A549 (cell line): ENCODE results near the gene GNAL. TPM values are rescaled to one million over a fixed set of nuclear protein-coding genes. Genes with fewer than 3 reads are reported as not detected.

Experiments
- ATAC-seq, 2 experiments: fragments of 200-7000 bp in 1 of 2; fragments of >200 bp in 1 of 2; cut with Nextera tagmentation in 1 of 2; cut with Tn5 transposase in 1 of 2; 3 replicates each; pipeline versions ENCODE4 v1.8.0 to v1.9.1; 2018 to 2020; ENCODE audit warnings: mild to moderate bottlenecking in 1 of 2, moderate library complexity in 1 of 2
- CTCF ChIA-PET: fragments of 300-600 bp; sonication (Branson Sonifier 250); formaldehyde crosslinking; extraction: SDS; loops from one replicate; lab custom pipeline; 2021; ENCODE audit warnings: antibody characterized with exemption, inconsistent platforms; lab: Yijun Ruan, JAX
- POLR2A ChIA-PET: fragments of 350-600 bp; formaldehyde crosslinking; extraction: SDS; loops from one replicate; lab custom pipeline; 2021; ENCODE audit warnings: antibody characterized with exemption, inconsistent platforms; lab: Yijun Ruan, JAX
- DNase-seq, 2 experiments: peaks; one replicate each; pipeline versions ENCODE4 v3.0.0 to v3.0.0-alpha.2; 2011 to 2016; ENCODE audit warnings: low read depth in 1 of 2, low spot score in 1 of 2
- FAIRE-seq: peaks from 2 replicates; lab custom pipeline; 2011; peaks lifted over from hg19 to GRCh38; lab: Jason Lieb, UNC
- H3K27ac ChIP-seq, 2 experiments: fragments of >200 bp; sonication (Bioruptor Twin); formaldehyde crosslinking; 3 replicates each; pipeline ENCODE4 v1.5.1; 2016 to 2017
- H3K4me1 ChIP-seq: fragments of >200 bp; sonication (Bioruptor Twin); formaldehyde crosslinking; 3 replicates; pipeline ENCODE4 v1.6.1; 2016
- H3K4me2 ChIP-seq: fragments of >200 bp; sonication (Bioruptor Twin); formaldehyde crosslinking; 3 replicates; pipeline ENCODE4 v1.6.1; 2016
- H3K4me3 ChIP-seq: fragments of >200 bp; sonication (Bioruptor Twin); formaldehyde crosslinking; 3 replicates; pipeline ENCODE4 v1.5.1; 2016
- H3K9me3 ChIP-seq: fragments of >200 bp; sonication (Bioruptor Twin); formaldehyde crosslinking; 3 replicates; pipeline ENCODE4 v1.6.1; 2016
- BHLHE40 ChIP-seq: IDR thresholded peaks from 2 replicates; pipeline ENCODE4 v1.6.1; 2012; ENCODE audit warnings: low read depth, low read length, inconsistent platforms
- CBX8 ChIP-seq: fragments of 200-600 bp; sonication (generic); IDR thresholded peaks from 2 replicates; pipeline ENCODE4 v1.6.1; 2016
- E2F6 ChIP-seq: IDR thresholded peaks from 2 replicates; pipeline ENCODE4 v1.6.1; 2012; ENCODE audit warnings: low read depth, borderline replicate concordance
- EHF ChIP-seq: fragments of 250-450 bp; sonication (Bioruptor Pico); IDR thresholded peaks from 2 replicates; pipeline ENCODE4 v1.5.0; 2020; ENCODE audit warnings: mild to moderate bottlenecking
- ELK1 ChIP-seq: fragments of 150-350 bp; IDR thresholded peaks from 2 replicates; pipeline ENCODE4 v1.6.1; 2014; ENCODE audit warnings: low read depth, mild to moderate bottlenecking, low read length
- FOSB ChIP-seq: fragments of 250-450 bp; sonication (Bioruptor Pico); IDR thresholded peaks from 2 replicates; pipeline ENCODE4 v1.5.0; 2020; ENCODE audit warnings: mild to moderate bottlenecking, moderate library complexity
- GATA3 ChIP-seq: IDR thresholded peaks from 2 replicates; pipeline ENCODE4 v1.6.1; 2012; ENCODE audit warnings: borderline replicate concordance
- HES2 ChIP-seq: fragments of >200 bp; sonication (Bioruptor Twin); formaldehyde crosslinking; IDR thresholded peaks from 2 replicates; pipeline ENCODE4 v1.6.1; 2016
- HOXB13 ChIP-seq: fragments of 250-450 bp; sonication (Bioruptor Pico); IDR thresholded peaks from 2 replicates; pipeline ENCODE4 v1.5.0; 2020; ENCODE audit warnings: low read depth, mild to moderate bottlenecking, moderate library complexity
- JUNB ChIP-seq: fragments of >200 bp; sonication (Bioruptor Twin); formaldehyde crosslinking; IDR thresholded peaks from 2 replicates; pipeline ENCODE4 v1.6.1; 2016
- KDM1A ChIP-seq: fragments of 200-600 bp; sonication (generic); IDR thresholded peaks from 2 replicates; pipeline ENCODE4 v1.6.1; 2016; ENCODE audit warnings: low read depth, mild to moderate bottlenecking
- KDM5A ChIP-seq: fragments of 200-600 bp; sonication (generic); IDR thresholded peaks from 2 replicates; pipeline ENCODE4 v1.6.1; 2016; ENCODE audit warnings: antibody characterized with exemption, mild to moderate bottlenecking
- MAX ChIP-seq: IDR thresholded peaks from 2 replicates; pipeline ENCODE4 v1.6.1; 2012
- MYC ChIP-seq: IDR thresholded peaks from 2 replicates; pipeline ENCODE4 v1.6.1; 2012; ENCODE audit warnings: mild to moderate bottlenecking, inconsistent platforms, low read length, improper control_type of control experiment, borderline replicate concordance
- NR3C1 ChIP-seq: fragments of >200 bp; sonication (Bioruptor Twin); formaldehyde crosslinking; IDR thresholded peaks from 3 replicates; pipeline ENCODE4 v1.6.1; 2017
- PBX3 ChIP-seq: IDR thresholded peaks from 2 replicates; pipeline ENCODE4 v1.6.1; 2012
- POLR2A ChIP-seq: IDR thresholded peaks from 2 replicates; pipeline ENCODE4 v1.6.1; 2012; ENCODE audit warnings: mild to moderate bottlenecking, low read length
- RARB ChIP-seq: fragments of 250-450 bp; sonication (Bioruptor Pico); IDR thresholded peaks from 2 replicates; pipeline ENCODE4 v1.8.0; 2021; ENCODE audit warnings: mild to moderate bottlenecking, moderate library complexity
- RFX5 ChIP-seq: fragments of 450-650 bp; IDR thresholded peaks from 2 replicates; pipeline ENCODE4 v1.7.1; 2014; ENCODE audit warnings: antibody characterized with exemption, mild to moderate bottlenecking, moderate library complexity
- RNF2 ChIP-seq: fragments of 200-600 bp; sonication (generic); IDR thresholded peaks from 2 replicates; pipeline ENCODE4 v1.6.1; 2016; ENCODE audit warnings: low read depth, mild to moderate bottlenecking, antibody characterized with exemption, moderate library complexity, borderline replicate concordance
- SREBF2 ChIP-seq: fragments of 450-650 bp; IDR thresholded peaks from 2 replicates; pipeline ENCODE4 v1.6.1; 2014; ENCODE audit warnings: mild to moderate bottlenecking, moderate library complexity
- TFCP2L1 ChIP-seq: fragments of 250-450 bp; sonication (Bioruptor Pico); IDR thresholded peaks from 2 replicates; pipeline ENCODE4 v1.5.0; 2021; ENCODE audit warnings: mild to moderate bottlenecking
- TP53 ChIP-seq: fragments of 250-450 bp; sonication (Bioruptor Pico); IDR thresholded peaks from 2 replicates; pipeline ENCODE4 v1.5.0; 2021; ENCODE audit warnings: mild to moderate bottlenecking, moderate library complexity
- USF2 ChIP-seq: fragments of 450-650 bp; IDR thresholded peaks from 2 replicates; pipeline ENCODE4 v1.6.1; 2014; ENCODE audit warnings: antibody characterized with exemption
- ZC3H11A ChIP-seq: fragments of 450-650 bp; IDR thresholded peaks from 2 replicates; pipeline ENCODE4 v1.6.1; 2014; ENCODE audit warnings: antibody characterized with exemption, mild to moderate bottlenecking
- ZFP36 ChIP-seq: fragments of 450-650 bp; IDR thresholded peaks from 2 replicates; pipeline ENCODE4 v1.6.1; 2014; ENCODE audit warnings: borderline replicate concordance; ENCODE audit not compliant: partially characterized antibody
- WGBS: methylation state at CpG from one replicate; pipeline ENCODE4 v1.1.6; 2017; ENCODE audit errors: missing lambda C conversion rate; 5-methylcytosine and 5-hydroxymethylcytosine counted together
- polyA plus RNA-seq, 4 experiments: library from polyadenylated mRNA; depleted of rRNA in 3 of 4; stranded (reverse); fragments of >200 nt; fragmentation: RNase III in 1 of 4; extraction: RNeasy Plus Mini Kit Qiagen cat#74134 plus additional on column Dnase treatment in 1 of 4; gene quantifications; 2 replicates in 3 of 4; 3 replicates in 1 of 4; pipeline ENCODE4 v1.2.3, GENCODE V29; 2011 to 2017

GNAL gene
- polyA plus RNA-seq, 2 of the 4 experiments (the other 2 are of a cell fraction) = 5.1 to 12.9 TPM

- CTCF ChIA-PET = interaction anchor here (0.9 kb wide), 1 partner anchor 90 kb away, joined by 3 read pairs; no protein-coding TSS in a partner anchor
- no peak for TF ChIP-seq HES2
- no peak for TF ChIP-seq ELK1
- no peak for TF ChIP-seq KDM1A
- no peak for TF ChIP-seq RFX5
- TF ChIP-seq EHF (CRISPR knock-in tag) = no peak
- TF ChIP-seq MYC = no peak
- no peak for TF ChIP-seq JUNB
- no peak for TF ChIP-seq TP53 (CRISPR knock-in tag)
- TF ChIP-seq HOXB13 (CRISPR knock-in tag) = no peak
- TF ChIP-seq USF2 = no peak
- no peak for DNase-seq
- WGBS = 74% methylated on average over 4 of the region's 4 CpGs
- Histone ChIP-seq H3K4me1 (peaks cover 28% of the 10 kb centered on the region), H3K4me2 (no peak overlapping the region), H3K27ac (peak overlapping the region in 1 of 2 experiments; percentile 18; a peak in 1 of 6 replicates), H3K4me3 (no peak overlapping the region), H3K9me3 (no peaks in the 10 kb centered on the region)
- POLR2A ChIA-PET = no interaction called here
- ATAC-seq = no peak
- no peak for FAIRE-seq
These were observed 216.5 kb downstream of the GNAL start for GRCh38 chr18:11905613-11906012.

- TF ChIP-seq RARB (CRISPR knock-in tag) = no peak
- TF ChIP-seq, all 56 proteins: peak for 0
- no peak for FAIRE-seq
- 90% methylated on average over 1 of the region's 1 CpG for WGBS
These were observed 217.1 kb downstream of the GNAL start for GRCh38 chr18:11906176-11906575.

GRCh38 chr18:11906926-11907874 lies 218.1 kb downstream of the GNAL start:
- ATAC-seq (no peak), FAIRE-seq (no peak)
- peak overlapping the region; percentile 50 for H3K4me3 ChIP-seq

More at GRCh38 chr18:11906176-11906575, 217.1 kb downstream of the GNAL start:
- Histone ChIP-seq H3K27ac (0 out of 6 replicates have a peak overlapping the region, but pooled peaks of 1 of the 2 experiments have one; percentile 18), H3K4me3 (no peak overlapping the region), H3K4me1 (peaks cover 28% of the 10 kb centered on the region), H3K9me3 (no peaks in the 10 kb centered on the region), H3K4me2 (peak overlapping the region; percentile 37)
- ChIA-PET CTCF (interaction anchor here (0.9 kb wide), 1 partner anchor 89 kb away, joined by 3 read pairs; no protein-coding TSS in a partner anchor), POLR2A (no interaction called here)
- DNase-seq = no peak
- ATAC-seq = no peak

More at GRCh38 chr18:11906926-11907874, 218.1 kb downstream of the GNAL start:
- no peak for DNase-seq
- TF ChIP-seq CBX8 (no peak), RNF2 (no peak), TFCP2L1 (CRISPR knock-in tag) (no peak), GATA3 (no peak), POLR2A (no peak), BHLHE40 (no peak), MAX (no peak), PBX3 (no peak), FOSB (CRISPR knock-in tag) (no peak), ZFP36 (no peak), ZC3H11A (no peak), E2F6 (no peak), SREBF2 (no peak), KDM1A (no peak), KDM5A (no peak), NR3C1 (no peak)
- ChIA-PET POLR2A (no interaction called here), CTCF (no interaction called here)
- Histone ChIP-seq H3K9me3 (no peaks in the 10 kb centered on the region), H3K27ac (peak overlapping the region; percentile 82 to 98), H3K4me1 (peaks cover 28% of the 10 kb centered on the region), H3K4me2 (peak overlapping the region; percentile 69)
- 68% methylated on average over 20 of the region's 20 CpGs for WGBS
